ENCODE results near the gene F2R.
"Not testable (repeated sequence)": the region's sequence is repeated elsewhere in the genome, so short reads cannot be mapped to it uniquely, and the experiment has no call there.

F2R gene

GRCh38 chr5:76675364-76675763, 40.6 kb upstream of the F2R start:
- no peak for DNase-seq (ENCODE audit: extremely low read depth, low read depth)
- TF ChIP-seq CTCF (IDR thresholded peaks at IDR 0.05; ENCODE audit: low read depth, low read length) = no peak

GRCh38 chr5:76677849-76678472, 38.0 kb upstream of the F2R start:
- no peak for TF ChIP-seq CTCF (IDR thresholded peaks at IDR 0.05; ENCODE audit: low read depth, low read length)
- DNase-seq (ENCODE audit: extremely low read depth, low read depth) = no peak

GRCh38 chr5:76679231-76679630, 36.7 kb upstream of the F2R start:
- no peak for DNase-seq (ENCODE audit: extremely low read depth, low read depth)
- no peak for TF ChIP-seq CTCF (IDR thresholded peaks at IDR 0.05; ENCODE audit: low read depth, low read length)

- DNase-seq (ENCODE audit: extremely low read depth, low read depth) = not testable (repeated sequence)
Observed at GRCh38 chr5:76680826-76681225, 35.1 kb upstream of the F2R start.

GRCh38 chr5:76681287-76681686, 34.6 kb upstream of the F2R start:
- TF ChIP-seq CTCF (IDR thresholded peaks at IDR 0.05; ENCODE audit: low read depth, low read length) = no peak
- DNase-seq (ENCODE audit: extremely low read depth, low read depth) = no peak

GRCh38 chr5:76682387-76682786, 33.5 kb upstream of the F2R start:
- no peak for DNase-seq (ENCODE audit: extremely low read depth, low read depth)
- no peak for TF ChIP-seq CTCF (IDR thresholded peaks at IDR 0.05; ENCODE audit: low read depth, low read length)

- no peak for TF ChIP-seq CTCF (IDR thresholded peaks at IDR 0.05; ENCODE audit: low read depth, low read length)
- DNase-seq (ENCODE audit: extremely low read depth, low read depth) = no peak
Observed at GRCh38 chr5:76683816-76684731, 31.9 kb upstream of the F2R start.

Measured in AG09319 (cell line).